Epidermal melanocyte (primary cell): Measurements from ENCODE around the gene STX1A.
A peak's percentile ranks its signal among the peaks of the same experiment; 100 is the strongest.
"Not testable (repeated sequence)": the region's sequence is repeated elsewhere in the genome, so short reads cannot be mapped to it uniquely, and the experiment has no call there.

ENCODE experiments used
- DNase-seq: peaks from one replicate; pipeline ENCODE4 v3.0.0; 2011; ENCODE audit warnings: low spot score; ENCODE audit not compliant: insufficient read length

STX1A gene

DNA sequence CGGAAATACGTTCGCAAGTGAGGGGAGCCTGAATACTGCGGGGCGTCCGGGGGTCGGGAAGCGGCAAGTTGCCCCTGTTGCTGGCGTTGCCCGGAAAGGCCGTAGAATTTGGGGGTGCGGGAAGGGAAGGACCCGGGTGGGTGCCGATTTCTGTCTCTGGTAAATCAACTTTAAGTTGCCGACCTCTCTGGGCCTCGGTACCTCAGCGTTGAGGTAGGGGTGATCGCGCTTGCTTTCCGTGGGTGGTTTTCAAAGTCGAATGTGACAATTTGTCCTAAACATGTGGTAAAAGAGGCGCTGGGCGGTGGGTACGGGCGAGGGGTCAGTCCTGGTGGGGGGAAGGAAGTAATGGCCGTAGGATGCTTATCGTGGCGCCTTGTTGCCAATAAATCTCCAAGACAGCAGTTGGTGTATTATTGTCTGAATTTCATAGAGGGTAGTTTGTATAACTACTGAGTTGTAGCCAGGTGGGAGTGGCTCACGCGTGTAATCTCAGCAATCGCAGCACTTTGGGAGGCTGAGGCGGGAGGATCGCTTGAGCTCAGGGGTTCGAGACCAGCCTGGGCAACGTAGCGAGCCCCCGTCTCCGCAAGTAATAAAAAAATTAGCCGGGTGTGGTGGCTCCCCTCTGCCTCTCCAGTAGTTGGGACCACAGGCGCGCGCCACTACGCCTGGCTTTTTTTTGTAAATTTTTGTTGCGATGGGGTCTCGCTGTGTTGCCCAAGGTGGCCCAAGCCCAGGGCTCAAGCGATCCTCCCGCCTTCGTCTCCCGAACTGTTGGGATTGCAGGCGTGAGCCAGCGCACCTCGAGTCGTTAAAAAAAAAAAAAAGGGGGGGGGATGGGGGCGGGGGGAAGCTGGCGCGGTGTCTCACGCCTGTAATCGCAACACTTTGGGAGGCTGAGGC lies 35.4 kb downstream of the STX1A start:
- DNase-seq: peak; percentile 7

- DNase-seq: peak; percentile 97
Observed at GRCh38 chr7:73683056-73683787, 36.2 kb downstream of the STX1A start, which contains the start of the genes BUD23 and DNAJC30. Gene BUD23 (plus strand): TSS chr7:73683597. CDS start chr7:73683626, 29 bp downstream. Gene DNAJC30 (minus strand): TSS chr7:73683453. CDS start chr7:73683423, 30 bp downstream.

- peak; percentile 12 for DNase-seq
Observed at GRCh38 chr7:73682745-73683055, 36.8 kb downstream of the STX1A start.

GRCh38 chr7:73681031-73681430 lies 38.4 kb downstream of the STX1A start:
- no peak for DNase-seq

DNA sequence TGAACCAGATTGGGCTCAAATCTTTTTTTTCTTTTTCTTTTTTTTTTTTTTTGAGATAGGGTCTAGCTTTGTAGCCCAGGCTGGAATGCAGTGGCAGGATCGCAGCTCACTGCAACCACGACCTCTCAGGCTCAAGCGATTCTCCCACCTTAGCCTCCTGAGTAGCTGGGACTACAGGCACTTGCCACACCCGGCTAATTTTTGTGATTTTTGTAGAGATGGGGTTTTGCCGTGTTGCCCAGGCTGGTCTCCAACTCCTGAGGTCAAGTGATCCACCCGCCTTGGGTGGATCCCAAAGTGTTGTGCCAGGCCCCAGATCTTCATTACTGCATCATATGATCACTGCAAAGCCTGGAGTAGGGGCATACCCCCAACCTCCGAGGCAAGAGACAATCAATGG lies 39.0 kb downstream of the STX1A start:
- DNase-seq: no peak

DNA sequence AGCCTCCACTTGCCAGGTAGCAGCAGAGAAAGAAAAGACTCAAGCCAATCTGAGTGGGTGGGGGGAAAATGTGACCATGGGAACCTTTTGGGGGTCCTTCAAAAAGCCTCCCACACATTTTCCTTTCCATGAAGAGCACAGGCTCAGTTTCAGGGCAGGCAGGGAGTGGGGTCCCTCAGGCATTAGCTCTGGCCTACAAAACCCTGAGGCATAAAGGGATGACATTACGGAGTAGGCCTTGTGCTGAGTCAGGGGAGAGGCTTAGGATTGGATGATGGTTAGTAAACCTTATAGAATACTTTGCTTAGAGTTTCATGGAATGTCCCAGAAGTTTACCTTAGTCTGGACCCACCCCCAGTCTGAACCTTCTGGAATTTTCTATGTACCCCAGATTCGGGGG lies 39.8 kb downstream of the STX1A start:
- no peak for DNase-seq

DNA sequence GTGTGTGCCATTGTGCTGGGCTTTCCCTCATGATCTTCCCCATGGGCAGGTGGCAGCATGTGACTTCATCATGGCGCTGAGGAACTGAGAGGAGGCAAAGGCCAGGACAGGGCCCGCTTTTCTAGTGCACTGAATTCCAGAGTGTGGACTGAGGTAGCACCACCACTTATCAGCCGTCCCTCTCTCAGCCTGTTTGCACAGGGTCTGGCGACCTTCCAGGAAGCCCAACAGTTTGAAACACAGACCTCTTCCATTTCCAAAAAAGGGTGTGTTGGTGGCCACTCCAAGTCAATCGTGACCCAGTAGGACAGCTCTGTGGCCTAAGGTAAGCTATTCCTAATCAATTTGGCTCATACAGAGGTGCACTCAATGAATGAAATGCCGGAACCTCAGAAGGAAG lies 40.6 kb downstream of the STX1A start:
- no peak for DNase-seq

DNA sequence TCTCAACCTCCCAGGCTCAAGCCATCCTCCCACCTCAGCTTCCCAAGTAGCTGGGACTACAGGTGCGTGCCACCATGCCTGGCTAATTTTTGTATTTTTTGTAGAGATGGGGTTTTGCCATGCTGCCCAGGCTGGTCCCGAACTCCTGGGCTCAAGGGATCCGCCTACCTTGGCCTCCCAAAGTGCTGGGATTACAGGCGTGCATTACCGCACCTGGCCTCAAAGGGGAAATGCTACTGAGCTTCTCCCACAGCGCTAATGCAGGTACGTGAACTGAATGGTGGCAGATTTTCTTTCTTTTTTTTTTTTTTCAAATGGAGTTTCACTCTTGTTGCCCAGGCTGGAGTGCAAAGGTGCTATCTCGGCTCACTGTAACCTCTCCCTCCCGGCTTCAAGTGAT lies 43.4 kb downstream of the STX1A start:
- DNase-seq: not testable (repeated sequence)

DNA sequence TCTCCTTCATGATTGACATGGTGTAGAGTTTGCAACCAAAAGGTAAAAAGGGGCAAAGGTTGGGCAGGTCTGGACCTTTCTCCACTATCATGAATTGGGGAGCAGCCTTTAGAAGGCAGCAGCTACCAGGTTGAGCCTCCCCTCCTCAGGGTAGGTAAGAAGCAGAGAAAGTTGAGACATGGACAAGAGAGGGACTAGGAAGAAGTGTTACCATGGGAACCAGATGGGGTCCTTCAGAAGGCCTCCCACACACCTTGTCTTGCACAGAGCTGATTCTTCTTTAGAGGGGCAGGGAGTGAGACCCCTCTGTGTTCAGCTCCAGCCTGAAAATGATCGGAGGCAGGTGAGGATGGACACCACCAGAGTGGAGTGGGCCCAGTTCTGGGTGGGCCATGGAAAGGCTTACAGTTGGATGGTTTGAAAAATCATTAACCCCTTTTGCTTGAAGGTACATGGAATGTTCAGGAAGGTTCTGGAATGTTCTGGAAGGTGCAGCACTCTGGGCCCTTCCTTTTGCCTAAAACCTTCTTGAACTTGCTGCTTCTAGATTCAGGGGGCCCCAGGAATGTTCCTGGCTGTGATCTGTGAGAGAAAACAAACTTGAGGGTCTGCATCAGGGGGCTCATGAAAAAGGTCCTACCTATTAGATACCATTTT lies 44.9 kb downstream of the STX1A start:
- DNase-seq: no peak

DNA sequence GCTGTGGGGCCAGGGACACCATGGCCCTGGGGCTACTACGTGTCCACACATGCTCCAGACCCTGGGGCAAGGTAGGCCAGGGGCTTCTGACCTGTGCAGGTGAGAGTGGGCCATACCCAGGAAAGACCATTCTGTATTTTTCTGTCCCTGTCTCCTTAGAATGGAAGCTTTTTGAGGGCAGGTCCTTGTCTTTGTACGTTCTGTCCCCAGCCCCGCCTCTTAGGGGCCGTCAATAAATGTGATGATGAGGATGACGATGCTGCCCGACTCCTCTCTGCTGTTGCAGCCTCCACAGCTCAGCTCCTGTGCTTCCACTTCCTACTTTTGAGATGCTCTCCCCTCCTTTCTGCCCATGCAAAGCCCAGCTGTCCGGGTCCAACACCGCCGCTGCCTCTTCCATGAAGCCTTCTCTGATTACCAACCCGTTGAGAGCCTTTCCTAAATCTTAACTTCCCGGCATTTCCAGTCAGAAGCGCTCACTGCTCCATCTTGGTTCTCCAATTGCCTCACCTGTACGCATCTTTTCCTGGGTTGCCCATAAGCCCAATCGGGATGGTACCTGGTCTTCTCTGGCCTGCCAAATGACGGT lies 47.5 kb downstream of the STX1A start:
- DNase-seq: no peak

- DNase-seq: no peak
Observed at GRCh38 chr7:73671322-73671661, 48.2 kb downstream of the STX1A start.

GRCh38 chr7:73669858-73670385 lies 49.5 kb downstream of the STX1A start:
- DNase-seq: no peak

GRCh38 chr7:73669288-73669701 lies 50.2 kb downstream of the STX1A start:
- no peak for DNase-seq

DNA sequence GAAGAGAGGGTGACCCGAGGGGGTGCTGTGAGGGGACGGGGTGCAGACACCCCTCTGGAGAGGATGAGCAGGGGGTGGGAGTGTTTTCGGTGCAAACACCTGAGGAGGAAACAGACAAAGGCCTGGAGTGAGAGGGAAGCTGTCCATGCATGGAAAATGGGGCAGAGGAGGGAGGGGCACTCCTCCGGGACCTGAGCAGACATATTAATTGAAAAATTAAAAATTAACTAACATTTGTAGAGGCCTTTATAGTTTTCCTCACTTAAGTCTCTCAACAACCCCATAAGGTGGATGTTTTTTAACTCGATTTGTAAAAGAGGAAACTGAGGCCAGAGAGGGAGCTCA lies 50.6 kb downstream of the STX1A start:
- no peak for DNase-seq

DNA sequence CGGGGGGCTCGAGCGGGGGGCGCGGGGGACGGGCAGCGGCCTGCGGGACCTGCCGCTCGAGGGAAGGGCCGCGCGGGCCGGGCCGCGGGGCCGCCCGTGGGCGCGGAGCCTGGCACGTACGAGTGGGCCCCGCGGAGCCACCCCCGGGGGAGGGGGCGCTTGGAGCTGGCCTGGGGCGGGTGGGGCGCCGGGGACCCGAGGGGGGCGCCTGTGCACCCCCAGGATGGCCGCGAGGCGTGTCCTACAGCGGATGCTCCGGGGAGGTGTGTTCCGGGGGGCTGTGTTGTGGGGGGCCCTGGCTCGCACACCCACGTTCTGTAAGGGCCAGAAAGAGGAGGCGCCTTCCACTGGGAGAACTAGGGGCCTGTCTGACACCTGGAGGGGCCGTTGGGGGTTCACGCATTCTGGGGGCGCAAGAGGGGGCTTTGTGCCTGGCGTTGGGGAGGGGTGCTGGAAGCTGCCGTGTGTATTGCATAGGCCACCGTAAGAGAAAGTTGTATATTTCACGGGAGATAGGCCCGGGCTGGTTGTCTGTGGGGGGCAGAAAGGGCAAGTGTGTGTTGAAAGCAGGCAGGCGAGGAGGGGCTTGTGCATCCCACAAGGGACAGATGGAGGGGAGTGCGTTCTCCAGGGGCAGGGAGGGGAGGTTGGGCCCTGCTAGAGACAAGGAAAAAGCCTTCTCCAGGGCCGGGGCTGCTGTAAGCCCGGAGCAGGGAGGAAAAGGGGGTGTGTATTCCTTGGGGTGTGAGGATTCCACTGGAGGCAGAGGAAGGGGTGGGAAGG lies 51.2 kb downstream of the STX1A start:
- DNase-seq: peak; percentile 40

DNA sequence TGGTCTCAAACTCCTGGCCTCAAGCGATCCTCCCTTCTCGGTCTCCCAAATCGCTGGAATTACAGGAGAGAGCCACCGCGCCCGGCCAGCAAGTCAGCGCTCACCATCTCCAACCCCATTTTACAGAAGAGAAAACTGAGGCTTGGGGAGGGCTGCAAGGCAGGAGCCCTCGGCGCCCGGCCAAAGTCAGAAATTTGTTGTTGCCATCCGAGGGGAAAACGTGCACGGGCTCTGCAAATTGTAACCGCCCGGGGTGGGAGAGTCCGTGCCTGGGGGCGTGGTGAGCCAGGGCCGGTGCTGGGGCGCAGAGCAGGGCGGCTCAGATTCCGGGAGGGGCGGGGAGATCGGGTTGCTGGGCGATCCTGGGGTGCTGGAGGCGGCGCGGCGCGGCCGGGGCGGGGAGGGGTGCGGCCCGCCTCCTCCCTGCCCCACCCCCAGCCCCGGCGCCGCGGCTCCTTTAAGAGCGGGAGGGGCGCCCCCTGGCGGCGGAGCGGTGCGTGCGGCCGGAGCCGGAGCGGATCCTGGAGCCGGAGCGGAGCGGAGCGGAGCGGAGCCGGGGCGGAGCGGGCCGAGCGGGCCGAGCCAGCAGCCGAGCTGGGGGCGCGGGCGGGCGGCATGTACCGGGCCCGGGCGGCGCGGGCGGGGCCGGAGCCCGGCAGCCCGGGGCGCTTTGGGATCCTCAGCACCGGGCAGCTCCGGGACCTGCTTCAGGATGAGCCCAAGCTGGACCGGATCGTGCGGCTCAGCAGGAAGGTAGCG lies 51.9 kb downstream of the STX1A start, which contains the start of gene VPS37D:
TSS of gene VPS37D (plus strand) at position 488 of the 759 bp plus-strand sequence. CDS start at position 616, 128 bp downstream.
- DNase-seq: peak; percentile 90

GRCh38 chr7:73663033-73663432 lies 56.4 kb downstream of the STX1A start:
- no peak for DNase-seq

- DNase-seq: not testable (repeated sequence)
Observed at GRCh38 chr7:73660594-73660993, 58.9 kb downstream of the STX1A start.

DNA sequence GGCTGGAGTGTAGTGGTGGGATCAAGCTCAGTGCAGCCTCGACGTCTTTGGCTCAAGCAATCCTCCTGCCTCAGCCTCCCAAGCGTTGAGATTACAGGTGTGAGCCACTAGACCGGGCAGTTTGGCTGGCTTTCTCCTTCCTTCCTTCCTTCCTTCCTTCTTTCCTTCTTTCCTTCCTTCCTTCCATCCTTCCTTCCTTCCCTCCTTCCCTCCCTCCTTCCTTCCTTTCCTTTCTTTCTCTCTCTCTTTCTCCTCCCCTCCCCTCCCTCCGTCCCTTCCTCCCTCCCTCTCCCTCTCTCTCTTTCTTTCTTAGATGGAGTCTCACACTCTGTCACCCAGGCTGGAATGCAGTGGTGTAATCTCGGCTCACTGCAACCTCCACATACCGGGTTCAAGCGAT lies 59.5 kb downstream of the STX1A start:
- DNase-seq: no peak

DNA sequence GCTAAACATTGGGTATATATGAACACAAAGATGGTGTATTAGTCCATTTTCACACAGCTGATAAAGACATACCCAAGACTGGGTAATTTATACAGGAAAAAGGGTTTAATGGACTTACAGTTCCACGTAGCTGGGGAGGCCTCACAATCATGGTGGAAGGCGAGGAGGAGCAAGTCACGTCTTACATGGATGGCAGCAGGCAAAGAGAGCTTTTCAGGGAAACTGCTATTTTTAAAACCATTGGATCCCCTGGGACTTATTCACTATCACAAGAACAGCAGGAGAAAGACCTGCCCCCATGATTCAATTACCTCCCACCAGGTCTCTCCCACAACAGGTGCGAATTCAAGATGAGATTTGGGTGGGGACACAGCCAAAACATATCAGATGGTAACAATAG lies 64.2 kb downstream of the STX1A start:
- DNase-seq: not testable (repeated sequence)
